ENCODE data around the gene ANO1.

Gene ANO1

GRCh38 chr11:70050243-70050642 is 27.9 kb upstream of the ANO1 start:
- no peak for DNase-seq (ENCODE audit: low read depth)

DNA sequence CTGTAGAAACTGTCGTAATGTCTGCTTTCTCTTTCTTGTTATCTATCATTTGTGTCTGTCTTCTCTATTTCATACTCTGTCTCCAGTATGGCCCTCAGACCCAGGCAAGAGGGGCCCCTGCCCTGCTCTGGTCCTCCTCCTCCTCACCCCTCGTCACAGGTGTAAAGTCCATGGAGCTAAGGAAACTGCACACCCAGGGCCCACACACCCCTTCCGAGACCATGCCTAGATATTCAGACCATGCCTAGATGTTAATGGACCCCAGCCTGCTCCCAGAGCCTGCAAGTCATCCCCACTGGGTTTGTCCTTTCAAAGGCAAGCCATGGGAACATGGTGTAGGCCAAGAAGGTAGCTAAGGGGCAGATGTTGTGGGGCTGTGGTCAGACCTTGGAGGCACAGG is 24.1 kb upstream of the ANO1 start:
- DNase-seq (ENCODE audit: low read depth), result no peak

DNA sequence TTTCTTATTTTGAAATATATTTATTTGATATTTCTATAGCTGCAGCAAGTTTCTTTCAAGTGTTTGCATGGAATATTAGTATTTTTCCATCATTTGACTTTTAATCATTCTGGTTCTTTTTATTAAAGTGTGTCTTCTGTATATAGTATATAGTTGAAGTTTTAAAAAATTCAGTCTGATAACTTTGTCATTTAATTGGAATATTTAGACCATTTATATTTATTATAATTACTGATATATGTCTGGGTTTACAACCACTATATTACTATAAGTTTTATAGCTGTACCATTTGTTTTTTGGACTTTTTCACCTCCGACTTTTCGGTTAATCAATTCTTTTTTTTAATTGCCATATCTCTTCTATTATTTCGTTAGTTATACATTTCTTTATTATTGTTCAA is 22.7 kb upstream of the ANO1 start:
- no peak for DNase-seq (ENCODE audit: low read depth)

DNA sequence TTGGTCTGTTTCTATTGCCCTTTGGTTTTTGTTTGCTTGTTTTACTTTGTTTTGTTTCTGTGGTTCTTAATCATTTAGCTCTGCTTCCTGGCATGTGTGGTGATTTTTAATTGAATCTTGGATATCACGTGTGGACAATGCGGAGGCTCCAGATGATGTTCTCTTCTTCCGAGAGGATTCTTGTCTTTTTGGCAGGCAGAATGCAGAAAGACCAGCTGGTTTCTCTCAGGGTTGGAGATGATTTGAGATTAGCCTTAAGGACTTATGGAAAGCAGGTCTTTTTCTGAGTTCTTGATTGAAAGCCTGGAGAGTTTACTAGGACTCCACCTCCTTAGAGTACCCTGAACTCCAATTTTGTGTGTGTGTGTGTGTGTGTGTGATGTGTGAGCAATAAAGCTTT is 21.0 kb upstream of the ANO1 start:
- no peak for DNase-seq (ENCODE audit: low read depth)

DNA sequence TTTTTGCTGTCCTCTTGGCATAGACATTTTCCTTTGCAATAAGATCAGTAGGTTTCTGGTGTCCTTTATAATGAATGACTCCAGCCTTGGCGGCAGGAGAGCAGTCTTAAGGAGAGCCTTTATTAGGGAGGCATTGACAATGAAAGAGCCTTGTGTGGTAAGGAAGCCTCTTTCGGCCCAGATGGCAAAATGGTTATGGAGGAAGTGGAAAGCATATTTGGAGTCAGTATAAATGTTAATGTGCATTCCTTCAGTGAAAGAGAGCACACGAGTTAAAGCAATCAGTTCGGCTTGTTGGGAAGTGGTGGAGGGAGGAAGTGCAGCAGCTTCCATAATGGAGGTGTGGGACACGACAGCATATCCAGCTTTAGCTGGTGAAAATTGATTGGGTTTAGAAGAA is 18.1 kb upstream of the ANO1 start:
- no peak for DNase-seq (ENCODE audit: low read depth)

- no peak for DNase-seq (ENCODE audit: low read depth)
Measured at GRCh38 chr11:70060611-70061293, 17.4 kb upstream of the ANO1 start.

- no peak for DNase-seq (ENCODE audit: low read depth)
Measured at GRCh38 chr11:70061734-70062133, 16.4 kb upstream of the ANO1 start.

- no peak for DNase-seq (ENCODE audit: low read depth)
Measured at GRCh38 chr11:70063121-70063520, 15.0 kb upstream of the ANO1 start.

- no peak for DNase-seq (ENCODE audit: low read depth)
Measured at GRCh38 chr11:70063555-70063954, 14.6 kb upstream of the ANO1 start.

DNA sequence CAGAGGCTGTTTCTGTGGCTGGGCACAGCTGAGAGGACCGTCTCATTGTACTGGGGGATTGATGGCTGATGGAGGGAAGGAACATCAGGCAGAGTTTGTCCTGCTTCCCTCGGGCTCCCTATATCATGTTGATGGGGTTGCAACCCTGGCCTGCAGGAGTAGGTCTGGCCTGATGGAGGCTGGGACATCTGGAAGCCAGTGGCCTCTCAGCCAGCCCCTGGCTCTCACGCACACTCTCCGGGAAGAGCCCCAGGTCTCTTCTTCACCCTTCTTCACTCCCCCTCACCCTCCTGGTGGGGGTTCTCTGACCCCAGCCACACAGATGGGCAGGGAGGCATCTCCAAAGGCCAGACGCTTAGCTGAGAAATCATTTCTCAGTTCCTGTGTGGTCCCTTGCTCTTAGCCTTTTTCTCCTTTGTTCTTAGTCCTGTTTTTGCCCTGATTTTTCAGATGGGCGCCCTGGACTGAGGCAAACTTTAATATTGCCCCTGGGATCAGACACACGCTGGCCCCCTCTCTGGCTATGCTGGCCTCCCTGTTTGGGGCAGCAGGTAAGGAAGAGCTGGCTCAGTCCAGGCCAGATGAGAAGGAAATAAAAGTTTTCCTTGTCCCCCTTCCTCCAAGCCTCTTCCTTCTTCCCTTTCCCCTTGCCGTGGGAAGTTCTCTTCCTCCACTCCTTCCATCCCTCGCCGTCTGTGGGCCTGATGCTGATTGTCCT is 13.9 kb upstream of the ANO1 start:
- DNase-seq (ENCODE audit: low read depth), result no peak

DNA sequence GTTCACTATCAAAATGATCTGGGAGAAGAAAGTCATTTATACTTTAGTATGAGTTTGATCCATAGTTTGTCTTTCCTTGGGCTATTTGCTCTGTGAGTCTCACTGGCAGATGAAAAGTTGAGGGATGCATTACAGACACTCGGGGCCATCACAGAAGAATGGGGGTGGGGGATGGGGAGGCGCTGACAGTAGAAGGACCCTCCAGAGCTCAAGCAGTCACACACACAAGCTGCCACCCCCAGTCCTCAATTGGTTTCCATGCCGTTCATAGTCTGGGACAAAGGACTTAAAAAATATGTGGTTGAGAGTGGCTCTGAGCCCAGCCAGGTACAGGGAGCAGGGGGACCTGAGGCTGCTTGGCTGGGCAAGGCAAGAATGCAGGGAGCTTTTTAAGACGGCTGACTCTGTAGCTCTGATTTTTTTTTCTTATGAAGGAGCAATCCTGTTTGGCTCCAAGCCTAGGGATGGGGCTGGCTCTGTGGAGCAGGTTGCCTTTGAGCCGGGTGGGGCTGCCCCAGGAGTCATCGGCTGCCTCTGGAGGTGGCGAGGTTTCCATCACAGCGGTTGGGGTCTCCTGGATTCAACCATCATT is 13.3 kb upstream of the ANO1 start:
- DNase-seq (ENCODE audit: low read depth), result no peak

DNA sequence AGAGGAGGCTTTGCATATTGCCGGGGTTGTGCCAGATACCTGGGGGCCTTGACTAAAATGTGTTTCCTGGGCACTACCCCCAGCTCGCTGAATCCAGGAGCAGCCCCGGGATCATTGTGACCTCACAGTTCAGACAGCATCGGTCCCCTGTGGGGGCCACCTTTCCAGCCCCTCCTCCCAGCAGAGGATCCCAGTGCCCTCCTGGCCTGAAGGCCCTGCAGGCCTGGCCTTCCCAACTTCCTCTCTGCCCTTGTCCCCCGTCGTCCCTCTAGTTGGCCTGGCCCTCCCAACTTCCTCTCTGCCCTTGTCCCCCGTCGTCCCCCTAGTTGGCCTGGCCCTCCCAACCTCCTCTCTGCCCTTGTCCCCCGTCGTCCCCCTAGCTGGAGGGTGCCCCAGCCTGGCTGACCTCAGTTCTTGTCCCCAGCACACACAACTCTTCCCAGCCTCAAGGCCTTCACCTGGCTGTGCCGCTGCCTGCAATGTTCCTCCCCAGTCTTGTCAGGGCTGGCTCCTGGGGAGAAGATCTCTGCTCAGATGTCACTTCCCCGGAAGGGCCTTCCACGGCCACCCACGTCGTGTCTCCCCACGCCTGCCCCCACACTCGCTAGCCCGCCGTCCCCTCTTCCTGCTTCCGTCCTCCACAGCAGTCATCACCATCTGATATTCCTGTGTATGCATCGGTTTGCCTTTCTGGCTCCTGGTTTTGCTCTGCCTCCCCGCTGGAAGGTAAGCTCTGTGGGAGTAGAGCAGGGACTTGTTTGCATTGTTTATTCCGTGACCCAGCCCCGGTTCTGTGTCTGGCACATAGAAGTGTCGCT is 12.6 kb upstream of the ANO1 start:
- no peak for DNase-seq (ENCODE audit: low read depth)

- no peak for DNase-seq (ENCODE audit: low read depth)
Measured at GRCh38 chr11:70066136-70066520, 12.0 kb upstream of the ANO1 start.

- DNase-seq (ENCODE audit: low read depth), result no peak
Measured at GRCh38 chr11:70066628-70067027, 11.5 kb upstream of the ANO1 start.

- DNase-seq (ENCODE audit: low read depth), result no peak
Measured at GRCh38 chr11:70067036-70067435, 11.1 kb upstream of the ANO1 start.

DNA sequence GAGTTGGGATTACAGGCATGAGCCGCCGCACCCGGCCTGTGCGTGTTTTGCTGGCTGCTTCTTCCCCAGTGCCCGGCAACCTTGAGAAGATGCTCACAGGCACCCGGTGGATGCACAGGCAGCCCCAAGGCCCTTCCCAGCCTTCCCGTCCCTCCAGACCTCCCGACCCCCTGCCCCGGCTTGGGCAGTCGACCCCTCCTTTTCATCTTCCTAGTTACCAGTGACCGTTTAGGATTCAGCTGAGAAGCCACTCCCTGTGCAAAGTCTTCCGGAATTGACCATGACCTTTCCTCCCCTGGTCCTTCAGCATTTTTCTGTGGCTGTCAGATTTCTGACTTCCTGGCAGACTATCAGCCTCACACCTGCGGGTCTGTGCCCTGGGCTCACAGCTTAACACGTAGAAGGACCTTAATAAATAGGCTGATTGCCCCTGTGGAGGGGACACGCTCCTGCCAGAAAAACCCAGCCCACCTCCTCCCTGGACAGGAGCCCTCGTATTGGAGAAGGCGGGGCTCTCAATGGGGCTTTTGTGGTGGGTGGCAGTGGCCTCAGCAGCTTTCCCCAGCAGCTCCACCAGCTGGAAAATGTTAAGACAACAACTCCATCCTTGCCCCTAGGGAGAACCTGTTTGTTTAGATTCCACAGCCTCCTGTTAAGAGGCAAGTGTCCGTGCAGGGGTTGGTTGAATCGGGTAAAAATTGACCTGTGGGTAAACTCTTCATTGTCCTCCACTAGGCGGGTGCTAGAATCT is 10.4 kb upstream of the ANO1 start:
- no peak for DNase-seq (ENCODE audit: low read depth)

DNA sequence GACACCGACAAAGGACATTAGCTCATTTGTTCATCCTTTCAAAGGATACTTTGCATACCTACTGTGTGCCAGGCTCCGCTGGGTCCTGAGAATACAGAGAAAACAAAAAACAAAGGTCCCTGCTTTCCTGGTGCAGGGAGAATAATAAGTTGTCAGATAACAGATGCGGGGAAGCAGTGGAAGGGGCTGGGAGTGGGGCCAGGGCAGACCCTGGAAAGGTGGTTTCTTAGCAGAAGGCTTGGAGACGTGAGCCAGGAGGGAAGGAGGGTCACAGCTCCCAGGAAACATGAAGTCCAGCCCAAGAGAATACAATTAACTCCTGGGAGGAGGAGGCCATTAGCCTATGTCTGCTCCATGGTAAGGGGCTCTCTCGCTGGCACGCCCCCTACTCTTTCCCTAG is 9.8 kb upstream of the ANO1 start:
- no peak for DNase-seq (ENCODE audit: low read depth)

DNA sequence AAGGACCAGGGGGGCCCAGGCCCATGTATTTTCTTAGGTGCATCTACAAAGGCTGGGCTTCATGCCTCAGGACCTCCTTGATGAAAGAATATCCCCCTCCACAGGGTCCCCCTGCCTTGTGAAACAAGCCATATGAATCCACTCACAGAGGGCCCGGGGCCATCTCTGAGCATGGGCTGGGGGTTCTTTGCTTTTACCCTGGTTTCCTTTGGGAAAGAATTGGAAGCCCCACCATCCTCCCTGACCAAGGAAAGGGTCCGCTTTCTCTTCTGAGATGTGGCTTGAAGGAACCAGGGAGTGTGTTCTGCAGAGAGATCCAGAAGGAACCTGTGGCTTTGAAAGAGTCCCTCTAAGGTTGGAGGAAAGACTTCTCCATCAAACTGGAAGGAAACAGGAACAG is 9.2 kb upstream of the ANO1 start:
- DNase-seq (ENCODE audit: low read depth), result no peak

DNA sequence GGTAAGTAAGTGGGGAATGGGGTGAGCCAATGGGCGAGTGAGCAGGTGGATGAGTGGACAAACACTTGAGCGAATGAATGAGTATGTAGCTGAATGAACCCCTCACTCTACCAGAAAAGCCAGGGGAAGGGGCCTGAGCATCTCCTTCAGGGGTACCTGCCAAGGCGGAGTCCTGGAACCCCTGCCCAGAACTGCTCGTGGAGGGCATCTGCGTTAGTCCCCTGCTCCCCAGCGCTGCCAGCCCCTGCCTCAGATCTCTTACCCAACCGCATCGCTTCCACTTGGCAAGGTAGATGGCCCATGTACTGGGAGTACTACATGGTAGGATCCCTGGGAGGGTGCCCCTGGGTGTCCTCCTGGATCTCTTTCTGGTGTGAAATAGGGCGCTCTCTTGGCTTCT is 7.4 kb upstream of the ANO1 start:
- no peak for DNase-seq (ENCODE audit: low read depth)

GRCh38 chr11:70071996-70072395 is 6.1 kb upstream of the ANO1 start:
- DNase-seq (ENCODE audit: low read depth), result no peak

DNA sequence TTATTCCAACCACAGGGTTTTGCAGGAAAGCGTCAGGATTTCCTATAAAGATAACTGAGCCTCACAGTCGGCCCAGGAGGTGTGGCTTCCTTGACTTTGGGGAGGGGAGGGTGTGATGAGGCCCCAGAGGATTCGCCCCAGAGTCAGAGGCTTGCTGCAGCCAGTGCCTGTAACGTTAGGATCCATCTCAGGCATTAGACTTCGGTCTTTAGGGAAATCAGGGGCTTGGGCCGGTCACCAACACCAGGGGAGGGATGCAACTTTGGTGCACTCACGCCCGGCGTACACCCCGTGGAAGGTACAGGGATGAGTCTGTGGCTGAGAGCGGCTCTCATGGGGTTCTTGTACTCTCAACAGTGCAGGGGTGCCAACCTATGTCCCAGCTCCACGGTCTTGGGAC is 5.7 kb upstream of the ANO1 start:
- DNase-seq (ENCODE audit: low read depth), result no peak
